PFSK-1 (cell line): ENCODE results near the gene CRISPLD2.

Experiments
- FOXP2 ChIP-seq: optimal IDR thresholded peaks from 2 replicates; pipeline ENCODE3; 2011; ENCODE audit warnings: borderline replicate concordance, control low read depth, inconsistent platforms; ENCODE audit not compliant: insufficient read depth; ENCODE audit errors: extremely low read length, extremely low read depth
- POLR2AphosphoS5 ChIP-seq: IDR thresholded peaks from 2 replicates; pipeline ENCODE4 v1.6.1; 2012; ENCODE audit warnings: low read depth, mild to moderate bottlenecking, control low read depth, low read length, moderate library complexity
- SIN3A ChIP-seq: IDR thresholded peaks from 2 replicates; pipeline ENCODE4 v1.6.1; 2012; ENCODE audit warnings: mild to moderate bottlenecking, low read length, moderate library complexity, borderline replicate concordance; ENCODE audit not compliant: insufficient read depth
- TAF1 ChIP-seq: IDR thresholded peaks from 2 replicates; pipeline ENCODE4 v1.6.1; 2012; ENCODE audit warnings: low read length, control low read depth, borderline replicate concordance; ENCODE audit not compliant: insufficient read depth
- TF ChIP-seq, protein P1 (sequence below), 2 experiments: IDR thresholded peaks; 2 replicates each; pipeline versions ENCODE4 v1.6.1 to v1.8.0; 2011 to 2012; ENCODE audit warnings: low read depth in 2 of 2, low read length in 2 of 2, control low read depth in 1 of 2, inconsistent platforms in 1 of 2, mild to moderate bottlenecking in 1 of 2, moderate library complexity in 1 of 2; ENCODE audit not compliant: insufficient read depth in 1 of 2

DNA sequence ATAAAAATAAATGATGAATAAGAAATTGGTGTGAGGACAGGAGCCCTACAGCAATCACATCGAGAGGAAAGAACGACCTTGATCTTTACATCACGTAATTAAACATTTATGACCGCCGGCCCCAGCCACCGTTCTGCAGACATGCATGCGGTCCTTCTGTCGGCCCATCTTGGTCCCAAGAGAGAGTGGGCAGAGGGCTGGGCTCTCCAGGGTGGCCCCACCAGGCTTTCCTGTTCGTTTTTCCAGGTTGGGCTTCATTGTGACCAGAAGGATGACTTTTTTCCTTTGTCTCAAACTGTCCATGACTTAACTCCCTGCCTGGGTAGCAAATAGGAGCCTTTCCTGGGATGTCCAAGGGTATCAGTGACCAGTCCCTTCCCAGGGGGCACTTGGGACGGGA is 3.3 kb upstream of the CRISPLD2 start:
- TF ChIP-seq TAF1 (no peak), SIN3A (no peak), POLR2AphosphoS5 (no peak), FOXP2 (no peak)
- TF ChIP-seq, protein P1, sequence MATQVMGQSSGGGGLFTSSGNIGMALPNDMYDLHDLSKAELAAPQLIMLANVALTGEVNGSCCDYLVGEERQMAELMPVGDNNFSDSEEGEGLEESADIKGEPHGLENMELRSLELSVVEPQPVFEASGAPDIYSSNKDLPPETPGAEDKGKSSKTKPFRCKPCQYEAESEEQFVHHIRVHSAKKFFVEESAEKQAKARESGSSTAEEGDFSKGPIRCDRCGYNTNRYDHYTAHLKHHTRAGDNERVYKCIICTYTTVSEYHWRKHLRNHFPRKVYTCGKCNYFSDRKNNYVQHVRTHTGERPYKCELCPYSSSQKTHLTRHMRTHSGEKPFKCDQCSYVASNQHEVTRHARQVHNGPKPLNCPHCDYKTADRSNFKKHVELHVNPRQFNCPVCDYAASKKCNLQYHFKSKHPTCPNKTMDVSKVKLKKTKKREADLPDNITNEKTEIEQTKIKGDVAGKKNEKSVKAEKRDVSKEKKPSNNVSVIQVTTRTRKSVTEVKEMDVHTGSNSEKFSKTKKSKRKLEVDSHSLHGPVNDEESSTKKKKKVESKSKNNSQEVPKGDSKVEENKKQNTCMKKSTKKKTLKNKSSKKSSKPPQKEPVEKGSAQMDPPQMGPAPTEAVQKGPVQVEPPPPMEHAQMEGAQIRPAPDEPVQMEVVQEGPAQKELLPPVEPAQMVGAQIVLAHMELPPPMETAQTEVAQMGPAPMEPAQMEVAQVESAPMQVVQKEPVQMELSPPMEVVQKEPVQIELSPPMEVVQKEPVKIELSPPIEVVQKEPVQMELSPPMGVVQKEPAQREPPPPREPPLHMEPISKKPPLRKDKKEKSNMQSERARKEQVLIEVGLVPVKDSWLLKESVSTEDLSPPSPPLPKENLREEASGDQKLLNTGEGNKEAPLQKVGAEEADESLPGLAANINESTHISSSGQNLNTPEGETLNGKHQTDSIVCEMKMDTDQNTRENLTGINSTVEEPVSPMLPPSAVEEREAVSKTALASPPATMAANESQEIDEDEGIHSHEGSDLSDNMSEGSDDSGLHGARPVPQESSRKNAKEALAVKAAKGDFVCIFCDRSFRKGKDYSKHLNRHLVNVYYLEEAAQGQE (IDR thresholded peaks at IDR 0.05; ENCODE audit: insufficient read depth in 1 of 2, low read depth in 2 of 2, low read length in 2 of 2) = no peak
